ENCODE data around the gene LDHAL6B.
A peak's percentile ranks its signal among the peaks of the same experiment; 100 is the strongest.

Gene LDHAL6B

GRCh38 chr15:59255680-59256336 is 49.2 kb downstream of the LDHAL6B start:
- peak in 3 of 5 experiments; percentile 9 to 97 (median 22) for DNase-seq

- DNase-seq: no peak
These were observed 49.8 kb downstream of the LDHAL6B start for GRCh38 chr15:59256482-59256881.

- DNase-seq: no peak
These were observed 50.5 kb downstream of the LDHAL6B start for GRCh38 chr15:59257140-59257539.

Data from T-helper 2 cell (primary cell).